Measurements from ENCODE around the gene ARRDC1.

DNA sequence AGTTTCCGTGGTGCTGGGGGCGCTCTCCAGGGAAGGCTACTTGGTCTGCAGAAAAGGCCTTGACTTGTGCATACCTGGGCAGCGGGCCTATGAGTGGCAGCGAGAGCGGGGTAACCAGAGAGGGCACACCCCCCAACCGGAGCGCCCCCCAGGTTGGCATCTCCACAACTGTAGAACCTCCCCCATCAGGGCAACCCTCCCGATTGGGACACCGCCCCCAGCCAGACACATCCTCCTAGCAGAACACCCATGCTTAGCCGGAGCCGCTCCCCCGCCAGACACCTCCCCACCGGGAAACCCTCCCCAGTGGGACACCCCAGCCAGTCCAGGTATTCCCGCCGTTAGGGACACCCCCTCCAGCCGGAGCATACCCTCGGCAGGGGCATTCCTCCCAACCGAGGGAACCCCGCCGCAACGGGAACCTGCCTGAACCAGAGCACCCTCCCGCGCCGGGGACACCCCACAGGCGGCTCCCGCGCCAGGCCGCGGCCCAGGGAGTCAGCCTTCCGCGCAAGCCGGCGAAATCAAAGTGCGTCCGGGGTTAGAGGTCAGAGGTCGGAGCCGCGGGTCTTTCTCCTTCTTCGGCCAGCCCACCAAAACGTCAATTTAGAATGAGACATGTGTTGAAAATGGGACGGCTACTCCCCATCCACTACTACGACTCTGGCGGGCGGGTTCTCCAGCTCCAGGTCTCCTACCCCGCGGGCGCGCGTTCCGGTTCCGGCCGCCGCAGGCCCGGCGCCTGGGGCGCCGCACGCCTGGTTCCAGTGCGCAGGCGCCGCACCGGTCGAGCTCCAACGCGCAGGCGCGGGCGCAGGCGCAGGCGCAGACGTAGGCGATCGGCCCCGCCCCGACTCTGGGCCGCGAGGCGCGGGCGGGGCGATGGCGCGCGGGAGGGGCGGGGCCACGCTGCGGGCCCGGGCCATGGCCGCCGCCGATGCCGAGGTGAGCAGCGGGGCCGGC, 12.9 kb downstream of the ARRDC1 start, which contains the start of gene EHMT1:
- TF ChIP-seq CTCF (IDR thresholded peaks at IDR 0.05) (peak in 1 of 6 experiments; percentile 20), POLR2A (IDR thresholded peaks at IDR 0.05) (peak in 3 of 4 donors; percentile 30 to 80 (median 53))
